Kidney epithelial cell (primary cell): ENCODE data around the gene SLC38A3. TPM values are rescaled to one million over a fixed set of nuclear protein-coding genes. Genes with fewer than 3 reads are reported as not detected.

Experiments
- DNase-seq: peaks from one replicate; pipeline ENCODE4 v3.0.0-alpha.2; 2010; ENCODE audit warnings: low read depth
- H3K27me3 ChIP-seq: 2 replicates; pipeline ENCODE4 v1.6.0; 2011; ENCODE audit warnings: low read length; ENCODE audit not compliant: control insufficient read depth, insufficient read depth
- H3K36me3 ChIP-seq: 2 replicates; pipeline ENCODE4 v1.5.1; 2011; ENCODE audit warnings: low read length; ENCODE audit not compliant: control insufficient read depth, insufficient read depth
- H3K4me3 ChIP-seq: 2 replicates; pipeline ENCODE4 v1.5.1; 2011; ENCODE audit warnings: low read depth, mild to moderate bottlenecking, control low read depth, low read length
- CTCF ChIP-seq: IDR thresholded peaks from 2 replicates; pipeline ENCODE4 v1.5.1; 2011; ENCODE audit warnings: mild to moderate bottlenecking, moderate library complexity, low read length, control low read depth, inconsistent platforms; ENCODE audit not compliant: insufficient read depth, poor library complexity, severe bottlenecking
- total RNA-seq: library from RNA; depleted of rRNA; stranded (reverse); fragments of >200 nt; gene quantifications from 2 replicates; pipeline ENCODE4 v1.2.3, GENCODE V29; 2015

SLC38A3 gene
- total RNA-seq, 1 donor from 2014 or later = 0.13 TPM

- Histone ChIP-seq H3K4me3 (no peak overlapping the region), H3K27me3 (no peaks in the 10 kb centered on the region), H3K36me3 (no peaks in the 10 kb centered on the region)
- TF ChIP-seq CTCF = no peak
- DNase-seq = no peak
Measured at GRCh38 chr3:50167841-50168209, 37.2 kb upstream of the SLC38A3 start.

GRCh38 chr3:50168388-50168787 lies 36.7 kb upstream of the SLC38A3 start:
- Histone ChIP-seq H3K4me3 (no peak overlapping the region), H3K27me3 (no peaks in the 10 kb centered on the region), H3K36me3 (no peaks in the 10 kb centered on the region)
- no peak for TF ChIP-seq CTCF
- DNase-seq = no peak

- Histone ChIP-seq H3K4me3 (no peak overlapping the region), H3K27me3 (no peaks in the 10 kb centered on the region), H3K36me3 (no peaks in the 10 kb centered on the region)
- no peak for DNase-seq
- TF ChIP-seq CTCF = no peak
Measured at GRCh38 chr3:50168791-50169190, 36.3 kb upstream of the SLC38A3 start.

- TF ChIP-seq CTCF = no peak
- no peaks in the 10 kb centered on the region for H3K36me3 ChIP-seq
- no peak overlapping the region for H3K4me3 ChIP-seq
- DNase-seq = no peak
- no peaks in the 10 kb centered on the region for H3K27me3 ChIP-seq
Measured at GRCh38 chr3:50169232-50169832, 35.7 kb upstream of the SLC38A3 start.

- Histone ChIP-seq H3K27me3 (no peaks in the 10 kb centered on the region), H3K36me3 (peaks cover 2% of the 10 kb centered on the region), H3K4me3 (no peak overlapping the region)
- TF ChIP-seq CTCF = no peak
- no peak for DNase-seq
Measured at GRCh38 chr3:50169858-50170257, 35.2 kb upstream of the SLC38A3 start.

- DNase-seq = no peak
- Histone ChIP-seq H3K4me3 (no peak overlapping the region), H3K27me3 (no peaks in the 10 kb centered on the region), H3K36me3 (peaks cover 2% of the 10 kb centered on the region)
- TF ChIP-seq CTCF = no peak
Measured at GRCh38 chr3:50170689-50171088, 34.4 kb upstream of the SLC38A3 start.
